Measurements from ENCODE around the gene YES1. TPM values are rescaled to one million over a fixed set of nuclear protein-coding genes. Genes with fewer than 3 reads are reported as not detected.

YES1 gene
- total RNA-seq, 1 experiment from 2014 or later = 84.5 TPM

DNA sequence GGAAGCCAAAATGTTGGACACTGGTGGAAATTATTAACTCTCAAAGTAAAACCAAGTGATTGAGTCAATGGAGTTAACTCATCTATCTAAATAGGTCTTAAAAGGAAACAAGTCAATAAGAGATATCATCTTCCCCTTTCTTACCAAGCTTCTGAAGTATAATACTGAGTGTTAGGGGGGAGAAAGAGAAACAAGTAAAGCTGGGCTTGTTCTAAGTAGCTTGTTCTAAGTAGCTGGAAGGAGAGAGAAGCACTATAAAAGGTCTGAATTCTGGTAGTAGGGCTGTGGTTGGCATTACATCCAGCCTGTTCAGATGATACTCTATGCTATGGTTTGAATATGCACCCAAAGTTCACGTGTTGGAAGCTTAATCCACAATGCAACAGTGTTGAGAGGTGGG, 26.8 kb downstream of the YES1 start:
- RAD21 ChIA-PET (ENCODE audit: low non-redundant PET in 1 of 2, low total read pairs in 2 of 2, uncharacterized antibody in 2 of 2, unreplicated experiment in 2 of 2) = no interaction called here
- TF ChIP-seq, protein P1, sequence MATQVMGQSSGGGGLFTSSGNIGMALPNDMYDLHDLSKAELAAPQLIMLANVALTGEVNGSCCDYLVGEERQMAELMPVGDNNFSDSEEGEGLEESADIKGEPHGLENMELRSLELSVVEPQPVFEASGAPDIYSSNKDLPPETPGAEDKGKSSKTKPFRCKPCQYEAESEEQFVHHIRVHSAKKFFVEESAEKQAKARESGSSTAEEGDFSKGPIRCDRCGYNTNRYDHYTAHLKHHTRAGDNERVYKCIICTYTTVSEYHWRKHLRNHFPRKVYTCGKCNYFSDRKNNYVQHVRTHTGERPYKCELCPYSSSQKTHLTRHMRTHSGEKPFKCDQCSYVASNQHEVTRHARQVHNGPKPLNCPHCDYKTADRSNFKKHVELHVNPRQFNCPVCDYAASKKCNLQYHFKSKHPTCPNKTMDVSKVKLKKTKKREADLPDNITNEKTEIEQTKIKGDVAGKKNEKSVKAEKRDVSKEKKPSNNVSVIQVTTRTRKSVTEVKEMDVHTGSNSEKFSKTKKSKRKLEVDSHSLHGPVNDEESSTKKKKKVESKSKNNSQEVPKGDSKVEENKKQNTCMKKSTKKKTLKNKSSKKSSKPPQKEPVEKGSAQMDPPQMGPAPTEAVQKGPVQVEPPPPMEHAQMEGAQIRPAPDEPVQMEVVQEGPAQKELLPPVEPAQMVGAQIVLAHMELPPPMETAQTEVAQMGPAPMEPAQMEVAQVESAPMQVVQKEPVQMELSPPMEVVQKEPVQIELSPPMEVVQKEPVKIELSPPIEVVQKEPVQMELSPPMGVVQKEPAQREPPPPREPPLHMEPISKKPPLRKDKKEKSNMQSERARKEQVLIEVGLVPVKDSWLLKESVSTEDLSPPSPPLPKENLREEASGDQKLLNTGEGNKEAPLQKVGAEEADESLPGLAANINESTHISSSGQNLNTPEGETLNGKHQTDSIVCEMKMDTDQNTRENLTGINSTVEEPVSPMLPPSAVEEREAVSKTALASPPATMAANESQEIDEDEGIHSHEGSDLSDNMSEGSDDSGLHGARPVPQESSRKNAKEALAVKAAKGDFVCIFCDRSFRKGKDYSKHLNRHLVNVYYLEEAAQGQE (IDR thresholded peaks at IDR 0.05; ENCODE audit: low read depth) = no peak
- TF ChIP-seq JUND (IDR thresholded peaks at IDR 0.05) (no peak), EZH2 (IDR thresholded peaks at IDR 0.05) (no peak), SP1 (IDR thresholded peaks at IDR 0.05; ENCODE audit: low read depth) (no peak), RAD21 (IDR thresholded peaks at IDR 0.05; ENCODE audit: low read depth) (no peak), TCF7L2 (IDR thresholded peaks at IDR 0.05; ENCODE audit: borderline replicate concordance, extremely low read depth, insufficient read depth, insufficient read length) (no peak), CBX3 (IDR thresholded peaks at IDR 0.05; ENCODE audit: low read depth) (no peak), YY1 (IDR thresholded peaks at IDR 0.05; ENCODE audit: extremely low read depth, insufficient replicate concordance, low read depth, low read length) (no peak), SIN3A (IDR thresholded peaks at IDR 0.05; ENCODE audit: low read depth) (no peak)
- TF ChIP-seq, protein P2, sequence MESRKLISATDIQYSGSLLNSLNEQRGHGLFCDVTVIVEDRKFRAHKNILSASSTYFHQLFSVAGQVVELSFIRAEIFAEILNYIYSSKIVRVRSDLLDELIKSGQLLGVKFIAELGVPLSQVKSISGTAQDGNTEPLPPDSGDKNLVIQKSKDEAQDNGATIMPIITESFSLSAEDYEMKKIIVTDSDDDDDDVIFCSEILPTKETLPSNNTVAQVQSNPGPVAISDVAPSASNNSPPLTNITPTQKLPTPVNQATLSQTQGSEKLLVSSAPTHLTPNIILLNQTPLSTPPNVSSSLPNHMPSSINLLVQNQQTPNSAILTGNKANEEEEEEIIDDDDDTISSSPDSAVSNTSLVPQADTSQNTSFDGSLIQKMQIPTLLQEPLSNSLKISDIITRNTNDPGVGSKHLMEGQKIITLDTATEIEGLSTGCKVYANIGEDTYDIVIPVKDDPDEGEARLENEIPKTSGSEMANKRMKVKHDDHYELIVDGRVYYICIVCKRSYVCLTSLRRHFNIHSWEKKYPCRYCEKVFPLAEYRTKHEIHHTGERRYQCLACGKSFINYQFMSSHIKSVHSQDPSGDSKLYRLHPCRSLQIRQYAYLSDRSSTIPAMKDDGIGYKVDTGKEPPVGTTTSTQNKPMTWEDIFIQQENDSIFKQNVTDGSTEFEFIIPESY (IDR thresholded peaks at IDR 0.05; ENCODE audit: extremely low read depth, insufficient replicate concordance, low read length) = no peak
- TF ChIP-seq, protein P3, sequence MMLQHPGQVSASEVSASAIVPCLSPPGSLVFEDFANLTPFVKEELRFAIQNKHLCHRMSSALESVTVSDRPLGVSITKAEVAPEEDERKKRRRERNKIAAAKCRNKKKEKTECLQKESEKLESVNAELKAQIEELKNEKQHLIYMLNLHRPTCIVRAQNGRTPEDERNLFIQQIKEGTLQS (IDR thresholded peaks at IDR 0.05) = no peak
- TF ChIP-seq, protein P4, sequence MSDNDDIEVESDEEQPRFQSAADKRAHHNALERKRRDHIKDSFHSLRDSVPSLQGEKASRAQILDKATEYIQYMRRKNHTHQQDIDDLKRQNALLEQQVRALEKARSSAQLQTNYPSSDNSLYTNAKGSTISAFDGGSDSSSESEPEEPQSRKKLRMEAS (IDR thresholded peaks at IDR 0.05) = no peak
- no TSS peak for BruUV-seq (replicated peaks)
- Histone ChIP-seq H3K36me3 (ENCODE audit: control insufficient read depth in 1 of 2, insufficient read depth in 2 of 2, low read length in 2 of 2) (no peaks in the 10 kb centered on the region), H3K27me3 (ENCODE audit: insufficient read depth, low read length) (no peaks in the 10 kb centered on the region), H3K4me3 (replicated peaks in 1 of 2; ENCODE audit: low read depth in 1 of 2, low read length in 2 of 2) (no peak overlapping the region), H2AFZ (ENCODE audit: low read depth, low read length, poor library complexity, severe bottlenecking) (no peak overlapping the region), H3K4me2 (ENCODE audit: low read length) (no peak overlapping the region), H3K4me1 (ENCODE audit: control insufficient read depth in 1 of 2, insufficient read depth in 2 of 2, low read length in 2 of 2) (no peaks in the 10 kb centered on the region), H4K20me1 (ENCODE audit: insufficient read depth) (0 out of 2 replicates have a peak, but pooled peaks cover 3% of the 10 kb centered on the region), H3K79me2 (ENCODE audit: insufficient read depth, low read length) (peaks cover 92% of the 10 kb centered on the region), H3K9ac (ENCODE audit: low read length) (no peak overlapping the region), H3K27ac (ENCODE audit: low read depth, low read length) (no peak overlapping the region), H3K9me3 (ENCODE audit: control insufficient read depth in 1 of 2, insufficient read depth in 1 of 2, low read depth in 1 of 2, low read length in 2 of 2) (no peaks in the 10 kb centered on the region), H3K9me2 (ENCODE audit: insufficient read depth) (no peaks in the 10 kb centered on the region)
- DNase-seq (ENCODE audit: low read depth, low spot score) (no peak), ATAC-seq (no peak)
- POLR2A ChIA-PET = no interaction called here
- CTCF ChIA-PET = no interaction called here
- intact Hi-C loops (cut with micrococcal nuclease) = no loop called here
